ENCODE results near the gene ZNF331. TPM values are rescaled to one million over a fixed set of nuclear protein-coding genes. Genes with fewer than 3 reads are reported as not detected.

Gene ZNF331
- polyA plus RNA-seq, 1 donor (not counting 4 experiments of a cell fraction or from before 2014, with no cell fraction given) = 5.1 TPM

GRCh38 chr19:53531457-53531856 lies 6.5 kb upstream of the ZNF331 start:
- no peak for FAIRE-seq
- H3K9me3 ChIP-seq (ENCODE audit: control insufficient read depth, low read depth, low read length) = no peaks in the 10 kb centered on the region
- H3K9me1 ChIP-seq (ENCODE audit: control insufficient read depth, extremely low read depth, insufficient read depth, low read length) = no peaks in the 10 kb centered on the region
- no peaks in the 10 kb centered on the region for H3K79me2 ChIP-seq (ENCODE audit: control insufficient read depth, insufficient read depth, low read length)
- H3K4me2 ChIP-seq (ENCODE audit: control insufficient read depth, extremely low read depth, insufficient read depth, low read depth, low read length) = no peak overlapping the region
- no peak for TF ChIP-seq EZH2 (IDR thresholded peaks at IDR 0.05; ENCODE audit: low read length)
- TF ChIP-seq CTCF (optimal IDR thresholded peaks at IDR 0.05 in 1 of 3, IDR thresholded peaks at IDR 0.05 in 1 of 3, conservative IDR thresholded peaks at IDR 0.05 in 1 of 3; ENCODE audit: extremely low read depth in 1 of 3, insufficient read depth in 2 of 3, low read length in 3 of 3) = no peak
- no peak for DNase-seq (ENCODE audit: low read depth, low spot score)
- H4K20me1 ChIP-seq (ENCODE audit: control insufficient read depth, extremely low read depth, insufficient read depth, low read length) = no peaks in the 10 kb centered on the region
- H3K27me3 ChIP-seq (ENCODE audit: control insufficient read depth, extremely low read depth, insufficient read depth, low read length) = no peaks in the 10 kb centered on the region
- dilution Hi-C loops (cut with MboI; ENCODE audit: extremely low pct_ligation_motif_present, low sequenced_read_pairs) = no loop called here
- no peak overlapping the region for H3K27ac ChIP-seq (ENCODE audit: control insufficient read depth, insufficient read depth, low read length)
- H3K4me1 ChIP-seq (ENCODE audit: control insufficient read depth, extremely low read depth, insufficient read depth, low read length) = no peaks in the 10 kb centered on the region
- H3K4me3 ChIP-seq (ENCODE audit: control insufficient read depth in 2 of 3, extremely low read depth in 1 of 3, insufficient read depth in 2 of 3, low read depth in 1 of 3, low read length in 3 of 3) = no peak overlapping the region
- H3K9ac ChIP-seq (ENCODE audit: control insufficient read depth, extremely low read depth, insufficient read depth, low read length) = no peak overlapping the region
- no peak overlapping the region for H2AFZ ChIP-seq (ENCODE audit: control insufficient read depth, low read length)
- no peaks in the 10 kb centered on the region for H3K36me3 ChIP-seq (ENCODE audit: control insufficient read depth in 2 of 2, extremely low read depth in 1 of 2, insufficient read depth in 2 of 2, low read length in 2 of 2)

GRCh38 chr19:53532362-53532761 lies 5.6 kb upstream of the ZNF331 start:
- Histone ChIP-seq H3K9me1 (ENCODE audit: control insufficient read depth, extremely low read depth, insufficient read depth, low read length) (no peaks in the 10 kb centered on the region), H3K79me2 (ENCODE audit: control insufficient read depth, insufficient read depth, low read length) (no peaks in the 10 kb centered on the region), H3K4me1 (ENCODE audit: control insufficient read depth, extremely low read depth, insufficient read depth, low read length) (no peaks in the 10 kb centered on the region), H2AFZ (ENCODE audit: control insufficient read depth, low read length) (no peak overlapping the region), H3K9me3 (ENCODE audit: control insufficient read depth, low read depth, low read length) (no peaks in the 10 kb centered on the region), H3K36me3 (ENCODE audit: control insufficient read depth in 2 of 2, extremely low read depth in 1 of 2, insufficient read depth in 2 of 2, low read length in 2 of 2) (no peaks in the 10 kb centered on the region), H3K4me2 (ENCODE audit: control insufficient read depth, extremely low read depth, insufficient read depth, low read depth, low read length) (no peak overlapping the region), H4K20me1 (ENCODE audit: control insufficient read depth, extremely low read depth, insufficient read depth, low read length) (no peaks in the 10 kb centered on the region), H3K9ac (ENCODE audit: control insufficient read depth, extremely low read depth, insufficient read depth, low read length) (no peak overlapping the region), H3K27ac (ENCODE audit: control insufficient read depth, insufficient read depth, low read length) (no peak overlapping the region), H3K4me3 (ENCODE audit: control insufficient read depth in 2 of 3, extremely low read depth in 1 of 3, insufficient read depth in 2 of 3, low read depth in 1 of 3, low read length in 3 of 3) (no peak overlapping the region), H3K27me3 (ENCODE audit: control insufficient read depth, extremely low read depth, insufficient read depth, low read length) (no peaks in the 10 kb centered on the region)
- TF ChIP-seq EZH2 (IDR thresholded peaks at IDR 0.05; ENCODE audit: low read length) = no peak
- no peak for TF ChIP-seq CTCF (optimal IDR thresholded peaks at IDR 0.05 in 1 of 3, IDR thresholded peaks at IDR 0.05 in 1 of 3, conservative IDR thresholded peaks at IDR 0.05 in 1 of 3; ENCODE audit: extremely low read depth in 1 of 3, insufficient read depth in 2 of 3, low read length in 3 of 3)
- no peak for FAIRE-seq
- dilution Hi-C loops (cut with MboI; ENCODE audit: extremely low pct_ligation_motif_present, low sequenced_read_pairs) = no loop called here
- DNase-seq (ENCODE audit: low read depth, low spot score) = no peak

Measured in keratinocyte (primary cell).